Smooth muscle cell of the coronary artery (primary cell): ENCODE results near the gene S1PR1. TPM values are rescaled to one million over a fixed set of nuclear protein-coding genes. Genes with fewer than 3 reads are reported as not detected.

Source experiments
- total RNA-seq: library from RNA; depleted of rRNA; stranded (reverse); fragments of >200 nt; gene quantifications from 2 replicates; pipeline ENCODE4 v1.2.3, GENCODE V29; 2014; ENCODE audit warnings: low replicate concordance

S1PR1 gene
- total RNA-seq = 2.5 and 7.4 TPM in 2 replicates

GRCh38 chr1:101236516-101237228 lies at the start of gene S1PR1:
Gene S1PR1 (plus strand): TSS chr1:101237019. CDS start chr1:101238985, 1,966 bp downstream.

Other genes with a start within 250 kb of the S1PR1 start
- gene DPH5, start 211.2 kb upstream of the S1PR1 start, total RNA-seq = 19.8 and 26.2 TPM in 2 replicates